HepG2 (cell line): ENCODE data around the gene CBLN3. TPM values are rescaled to one million over a fixed set of nuclear protein-coding genes. Genes with fewer than 3 reads are reported as not detected.

Experiments used
- DNMT1 ChIP-seq: sonication (generic); formaldehyde crosslinking; IDR thresholded peaks from 2 replicates; pipeline ENCODE4 v1.5.1; 2020; ENCODE audit warnings: mild to moderate bottlenecking, missing genetic modification reagents
- EP300 ChIP-seq, 3 experiments: sonication (generic) in 1 of 3; formaldehyde crosslinking in 1 of 3; IDR thresholded peaks; 2 replicates each; pipeline versions ENCODE4 v1.5.1 to v1.6.1; 2011 to 2020; ENCODE audit warnings: low read depth in 2 of 3, low read length in 2 of 3, borderline replicate concordance in 1 of 3, improper control_type of control experiment in 1 of 3, mild to moderate bottlenecking in 1 of 3, missing genetic modification reagents in 1 of 3, moderate library complexity in 1 of 3
- GATAD1 ChIP-seq: IDR thresholded peaks from 2 replicates; pipeline ENCODE4 v1.6.1; 2016; ENCODE audit warnings: missing genetic modification reagents, missing compliant biosample characterization
- GLI4 ChIP-seq: sonication (generic); formaldehyde crosslinking; IDR thresholded peaks from 2 replicates; pipeline ENCODE4 v1.5.1; 2020; ENCODE audit warnings: missing genetic modification reagents, mild to moderate bottlenecking, moderate library complexity, borderline replicate concordance
- HOXA9 ChIP-seq: sonication (generic); formaldehyde crosslinking; IDR thresholded peaks from 2 replicates; pipeline ENCODE4 v1.8.1; 2022; ENCODE audit warnings: missing genetic modification reagents, mild to moderate bottlenecking, moderate library complexity, borderline replicate concordance
- KLF15 ChIP-seq: sonication (generic); formaldehyde crosslinking; IDR thresholded peaks from 2 replicates; pipeline ENCODE4 v1.8.1; 2023; ENCODE audit warnings: borderline replicate concordance, mild to moderate bottlenecking, inconsistent platforms, missing genetic modification reagents, mixed read lengths
- MAFG ChIP-seq: sonication (generic); formaldehyde crosslinking; IDR thresholded peaks from 2 replicates; pipeline ENCODE4 v1.5.1; 2020; ENCODE audit warnings: mild to moderate bottlenecking, missing genetic modification reagents
- SATB2 ChIP-seq: sonication (generic); formaldehyde crosslinking; IDR thresholded peaks from 2 replicates; pipeline ENCODE4 v1.5.0; 2020; ENCODE audit warnings: missing genetic modification reagents
- SNRNP70 ChIP-seq: fragments of 200-400 bp; formaldehyde crosslinking; IDR thresholded peaks from 2 replicates; pipeline ENCODE4 v1.6.1; 2017; ENCODE audit warnings: mild to moderate bottlenecking, low read depth, low read length, moderate library complexity
- SP5 ChIP-seq: IDR thresholded peaks from 2 replicates; pipeline ENCODE4 v1.6.1; 2016; ENCODE audit warnings: low read depth, borderline replicate concordance
- STAG1 ChIP-seq: sonication (generic); formaldehyde crosslinking; IDR thresholded peaks from 2 replicates; pipeline ENCODE4 v1.4.0; 2020; ENCODE audit warnings: missing genetic modification reagents
- TBL1XR1 ChIP-seq: fragments of 150-350 bp; IDR thresholded peaks from 2 replicates; pipeline ENCODE4 v1.6.1; 2014; ENCODE audit warnings: borderline replicate concordance, low read length; ENCODE audit not compliant: partially characterized antibody
- TCF12 ChIP-seq, 2 experiments: fragments of 450-650 bp in 1 of 2; sonication (generic) in 1 of 2; formaldehyde crosslinking in 1 of 2; IDR thresholded peaks; 2 replicates each; pipeline versions ENCODE4 v1.6.1 to v1.8.0; 2017 to 2022; ENCODE audit warnings: antibody characterized with exemption in 1 of 2, mild to moderate bottlenecking in 1 of 2, missing genetic modification reagents in 1 of 2, moderate library complexity in 1 of 2
- TFE3 ChIP-seq: IDR thresholded peaks from 2 replicates; pipeline ENCODE4 v1.6.1; 2016
- ZNF33B ChIP-seq: sonication (generic); formaldehyde crosslinking; IDR thresholded peaks from 2 replicates; pipeline ENCODE4 v1.5.1; 2020; ENCODE audit warnings: mild to moderate bottlenecking, missing genetic modification reagents
- ZNF773 ChIP-seq: sonication (generic); formaldehyde crosslinking; IDR thresholded peaks from 2 replicates; pipeline ENCODE4 v1.4.0; 2020; ENCODE audit warnings: missing genetic modification reagents, borderline replicate concordance
- ZNF781 ChIP-seq: sonication (generic); formaldehyde crosslinking; IDR thresholded peaks from 2 replicates; pipeline ENCODE4 v1.5.1; 2020; ENCODE audit warnings: borderline replicate concordance, mild to moderate bottlenecking, missing genetic modification reagents; ENCODE audit errors: not compliant biosample characterization
- ZNF788 ChIP-seq: sonication (generic); formaldehyde crosslinking; IDR thresholded peaks from 2 replicates; pipeline ENCODE4 v1.5.0; 2020; ENCODE audit warnings: mild to moderate bottlenecking, missing genetic modification reagents, borderline replicate concordance
- ZSCAN29 ChIP-seq: sonication (generic); formaldehyde crosslinking; conservative IDR thresholded peaks from 2 replicates; pipeline ENCODE4 v1.4.0; 2020; ENCODE audit warnings: mild to moderate bottlenecking, missing genetic modification reagents
- polyA plus RNA-seq, 8 experiments: library from polyadenylated mRNA; depleted of rRNA in 3 of 8; stranded (reverse) in 7 of 8; unstranded in 1 of 8; fragments of >200 nt; fragmentation: Illumina TruSeq in 4 of 8; extraction: Trizol in 4 of 8; gene quantifications; 2 replicates each; pipeline versions ENCODE4 v1.2.1 to v1.2.3, GENCODE V29; 2011 to 2016; ENCODE audit warnings: low read depth in 4 of 8, missing spikeins in 1 of 8, mixed read lengths in 1 of 8; ENCODE audit not compliant: insufficient read depth in 1 of 8
- total RNA-seq, 5 experiments: library from RNA; depleted of rRNA; stranded (reverse); fragments of >200 nt; fragmentation: Illumina TruSeq; extraction: Trizol; gene quantifications; 2 replicates each; pipeline ENCODE4 v1.2.3, GENCODE V29; 2016; ENCODE audit warnings: low read depth in 1 of 5
- TF ChIP-seq, protein P1 (sequence below): sonication (generic); formaldehyde crosslinking; IDR thresholded peaks from 2 replicates; pipeline ENCODE4 v1.8.0; 2022; ENCODE audit warnings: missing genetic modification reagents, mild to moderate bottlenecking, inconsistent platforms, borderline replicate concordance
- TF ChIP-seq, protein P2 (sequence below): sonication (generic); formaldehyde crosslinking; IDR thresholded peaks from 2 replicates; pipeline ENCODE4 v1.4.0; 2020; ENCODE audit warnings: missing genetic modification reagents; ENCODE audit errors: not compliant biosample characterization
- TF ChIP-seq, protein P3 (sequence below): sonication (generic); formaldehyde crosslinking; conservative IDR thresholded peaks from 2 replicates; pipeline ENCODE4 v1.5.0; 2020; ENCODE audit warnings: missing genetic modification reagents
- TF ChIP-seq, protein P4 (sequence below): sonication (generic); formaldehyde crosslinking; IDR thresholded peaks from 2 replicates; pipeline ENCODE4 v1.4.0; 2020; ENCODE audit warnings: missing genetic modification reagents

The CBLN3 gene
- total and polyA plus RNA-seq, 2 of the 13 experiments (the other 11 are each of a cell fraction or from before 2014, with no cell fraction given) = 0.66 to 0.98 TPM

- TF ChIP-seq ZNF773 (CRISPR knock-in tag) (no peak), ZSCAN29 (CRISPR knock-in tag) (peak; percentile 78; the same call in 1 of the 2 replicates), DNMT1 (CRISPR knock-in tag) (no peak), STAG1 (CRISPR knock-in tag) (peak; percentile 99), TBL1XR1 (peak; percentile 37), TFE3 (no peak), SATB2 (CRISPR knock-in tag) (no peak), SP5 (CRISPR knock-in tag) (peak; percentile 98), KLF15 (CRISPR knock-in tag) (no peak), SNRNP70 (no peak), GLI4 (CRISPR knock-in tag) (no peak), MAFG (CRISPR knock-in tag) (no peak), ZNF33B (CRISPR knock-in tag) (no peak), GATAD1 (peak; percentile 86), ZNF788 (peak; percentile 87; the same call in 1 of the 2 replicates), ZNF781 (CRISPR knock-in tag) (peak; percentile 93), EP300 (IDR thresholded peaks at IDR 0.05; ENCODE audit: low read depth in 2 of 2, low read length in 2 of 2) (0 out of 4 replicates have a peak, but pooled peaks of 1 of the 2 experiments have one; percentile 45), EP300 (CRISPR knock-in tag; IDR thresholded peaks at IDR 0.05; ENCODE audit: borderline replicate concordance) (peak; percentile 6; the same call in 1 of the 2 replicates), TCF12 (IDR thresholded peaks at IDR 0.05) (no peak), TCF12 (CRISPR knock-in tag; IDR thresholded peaks at IDR 0.05) (no peak), HOXA9 (CRISPR knock-in tag) (peak; percentile 69; the same call in 1 of the 2 replicates)
- TF ChIP-seq, protein P1, sequence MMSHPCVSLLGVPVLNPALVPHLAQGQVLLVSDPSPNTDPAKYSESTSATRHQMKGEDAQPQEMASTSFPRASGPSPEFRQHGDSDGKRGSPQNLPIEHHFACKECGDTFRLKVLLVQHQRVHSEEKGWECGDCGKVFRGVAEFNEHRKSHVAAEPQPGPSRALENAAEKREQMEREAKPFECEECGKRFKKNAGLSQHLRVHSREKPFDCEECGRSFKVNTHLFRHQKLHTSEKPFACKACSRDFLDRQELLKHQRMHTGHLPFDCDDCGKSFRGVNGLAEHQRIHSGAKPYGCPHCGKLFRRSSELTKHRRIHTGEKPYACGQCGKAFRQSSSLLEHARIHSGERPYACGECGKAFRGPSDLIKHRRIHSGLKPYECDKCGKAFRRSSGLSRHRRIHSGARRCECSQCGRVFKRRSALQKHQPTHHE = peak; percentile 14; the same call in 1 of the 2 replicates
- TF ChIP-seq, protein P2, sequence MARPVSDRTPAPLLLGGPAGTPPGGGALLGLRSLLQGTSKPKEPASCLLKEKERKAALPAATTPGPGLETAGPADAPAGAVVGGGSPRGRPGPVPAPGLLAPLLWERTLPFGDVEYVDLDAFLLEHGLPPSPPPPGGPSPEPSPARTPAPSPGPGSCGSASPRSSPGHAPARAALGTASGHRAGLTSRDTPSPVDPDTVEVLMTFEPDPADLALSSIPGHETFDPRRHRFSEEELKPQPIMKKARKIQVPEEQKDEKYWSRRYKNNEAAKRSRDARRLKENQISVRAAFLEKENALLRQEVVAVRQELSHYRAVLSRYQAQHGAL (CRISPR knock-in tag) = no peak
- TF ChIP-seq, protein P3, sequence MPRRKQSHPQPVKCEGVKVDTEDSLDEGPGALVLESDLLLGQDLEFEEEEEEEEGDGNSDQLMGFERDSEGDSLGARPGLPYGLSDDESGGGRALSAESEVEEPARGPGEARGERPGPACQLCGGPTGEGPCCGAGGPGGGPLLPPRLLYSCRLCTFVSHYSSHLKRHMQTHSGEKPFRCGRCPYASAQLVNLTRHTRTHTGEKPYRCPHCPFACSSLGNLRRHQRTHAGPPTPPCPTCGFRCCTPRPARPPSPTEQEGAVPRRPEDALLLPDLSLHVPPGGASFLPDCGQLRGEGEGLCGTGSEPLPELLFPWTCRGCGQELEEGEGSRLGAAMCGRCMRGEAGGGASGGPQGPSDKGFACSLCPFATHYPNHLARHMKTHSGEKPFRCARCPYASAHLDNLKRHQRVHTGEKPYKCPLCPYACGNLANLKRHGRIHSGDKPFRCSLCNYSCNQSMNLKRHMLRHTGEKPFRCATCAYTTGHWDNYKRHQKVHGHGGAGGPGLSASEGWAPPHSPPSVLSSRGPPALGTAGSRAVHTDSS (CRISPR knock-in tag) = no peak; the same call in 1 of the 2 replicates
- TF ChIP-seq, protein P4, sequence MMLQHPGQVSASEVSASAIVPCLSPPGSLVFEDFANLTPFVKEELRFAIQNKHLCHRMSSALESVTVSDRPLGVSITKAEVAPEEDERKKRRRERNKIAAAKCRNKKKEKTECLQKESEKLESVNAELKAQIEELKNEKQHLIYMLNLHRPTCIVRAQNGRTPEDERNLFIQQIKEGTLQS (CRISPR knock-in tag) = no peak
Measured at GRCh38 chr14:24431569-24432258, 2.2 kb upstream of the CBLN3 start (continued).
